Natural killer cell (primary cell): ENCODE data around the gene ZNF787. TPM values are rescaled to one million over a fixed set of nuclear protein-coding genes. Genes with fewer than 3 reads are reported as not detected.
A peak's percentile ranks its signal among the peaks of the same experiment; 100 is the strongest.

Experiments
- ATAC-seq, 3 donors: fragments of 150-1000 bp in 2 of 3; fragments of 200-7000 bp in 1 of 3; cut with Tn5 transposase; 1 replicate in 1 of 3; 2 replicates in 2 of 3; pipeline ENCODE4 v1.10.0; 2021; ENCODE audit warnings: mild to moderate bottlenecking in 2 of 3, moderate library complexity in 2 of 3
- DNase-seq, 2 donors: peaks; one replicate each; pipeline versions ENCODE4 v3.0.0 to v3.0.0-alpha.2; 2013 to 2021; ENCODE audit warnings: mixed read lengths in 1 of 2
- H3K27ac ChIP-seq: one replicate; pipeline ENCODE4 v1.5.1; 2013; ENCODE audit warnings: mild to moderate bottlenecking, low read length
- H3K27me3 ChIP-seq: one replicate; pipeline ENCODE4 v1.6.1; 2013; ENCODE audit warnings: low read length; ENCODE audit not compliant: control insufficient read depth, insufficient read depth
- H3K36me3 ChIP-seq: one replicate; pipeline ENCODE4 v1.6.1; 2013; ENCODE audit warnings: low read length; ENCODE audit not compliant: control insufficient read depth, insufficient read depth
- H3K4me1 ChIP-seq: one replicate; pipeline ENCODE4 v1.6.1; 2013; ENCODE audit warnings: low read length; ENCODE audit not compliant: control insufficient read depth, insufficient read depth
- H3K4me3 ChIP-seq: one replicate; pipeline ENCODE4 v1.5.1; 2013; ENCODE audit warnings: low read length
- H3K9me3 ChIP-seq: one replicate; pipeline ENCODE4 v1.6.1; 2013; ENCODE audit warnings: low read length; ENCODE audit not compliant: control insufficient read depth, insufficient read depth
- H3K27ac Mint-ChIP-seq, 2 donors: one replicate each; pipeline ENCODE4 v1.8.0; 2022; ENCODE audit warnings: mild to moderate bottlenecking in 2 of 2, mixed read lengths in 2 of 2, moderate library complexity in 1 of 2
- H3K27me3 Mint-ChIP-seq, 2 donors: one replicate each; pipeline ENCODE4 v1.8.0; 2022; ENCODE audit warnings: low read depth in 2 of 2, mixed read lengths in 2 of 2
- H3K36me3 Mint-ChIP-seq: one replicate; pipeline ENCODE4 v1.8.0; 2022; ENCODE audit warnings: mixed read lengths
- H3K4me1 Mint-ChIP-seq, 2 donors: one replicate each; pipeline ENCODE4 v1.8.0; 2022; ENCODE audit warnings: mixed read lengths in 2 of 2
- H3K4me3 Mint-ChIP-seq: one replicate; pipeline ENCODE4 v1.8.0; 2022; ENCODE audit warnings: mild to moderate bottlenecking, moderate library complexity, mixed read lengths
- H3K9me3 Mint-ChIP-seq, 2 donors: one replicate each; pipeline ENCODE4 v1.8.0; 2022; ENCODE audit warnings: mixed read lengths in 2 of 2
- WGBS: methylation state at CpG from one replicate; pipeline ENCODE4 v1.1.7; 2013; ENCODE audit warnings: missing lambda C conversion rate; ENCODE audit not compliant: insufficient coverage; 5-methylcytosine and 5-hydroxymethylcytosine counted together
- intact Hi-C: fragments of 100-400 bp; cut with micrococcal nuclease; formaldehyde crosslinking; loops from one replicate; pipeline ENCODE4 v1.14.2; 2022
- total RNA-seq, 4 donors: library from RNA; stranded (reverse); fragments of 120-200 nt in 1 of 4; gene quantifications; one replicate each; pipeline versions ENCODE4 v1.2.3 to v1.2.4, GENCODE V29; 2013 to 2022
- TF ChIP-seq, protein P1 (sequence below): fragments of 200-600 bp; IDR thresholded peaks from one replicate; pipeline ENCODE4 v1.8.0; 2022; ENCODE audit warnings: antibody characterized with exemption

The ZNF787 gene
- total RNA-seq, 3 donors from 2014 or later (not counting 1 experiment from before 2014, with no cell fraction given), result 23.9 to 42.0 (median 36.9) TPM

- DNase-seq, result peak; percentile 84 to 92
- no peaks in the 10 kb centered on the region for H3K27me3 ChIP-seq
- no peaks in the 10 kb centered on the region for H3K36me3 ChIP-seq
- no peaks in the 10 kb centered on the region for H3K27me3 Mint-ChIP-seq
- H3K27ac ChIP-seq, result peak overlapping the region; percentile 95
- H3K9me3 Mint-ChIP-seq, result no peaks in the 10 kb centered on the region
- peak overlapping the region; percentile 97 for H3K4me3 Mint-ChIP-seq
- H3K4me1 Mint-ChIP-seq, result peaks cover 22 to 38% of the 10 kb centered on the region in 2 donors
- intact Hi-C loops, result loop anchor here (1.0 kb wide), 2 partner anchors 20 to 195 kb away; no protein-coding TSS in a partner anchor
- peak overlapping the region; percentile 59 for H3K4me3 ChIP-seq
- H3K4me1 ChIP-seq, result peaks cover 31% of the 10 kb centered on the region
- peak; percentile 42 to 71 (median 52) for ATAC-seq
- WGBS, result under 1% methylated on average over 99 of the region's 99 CpGs
- no peaks in the 10 kb centered on the region for H3K9me3 ChIP-seq
- TF ChIP-seq, protein P1, sequence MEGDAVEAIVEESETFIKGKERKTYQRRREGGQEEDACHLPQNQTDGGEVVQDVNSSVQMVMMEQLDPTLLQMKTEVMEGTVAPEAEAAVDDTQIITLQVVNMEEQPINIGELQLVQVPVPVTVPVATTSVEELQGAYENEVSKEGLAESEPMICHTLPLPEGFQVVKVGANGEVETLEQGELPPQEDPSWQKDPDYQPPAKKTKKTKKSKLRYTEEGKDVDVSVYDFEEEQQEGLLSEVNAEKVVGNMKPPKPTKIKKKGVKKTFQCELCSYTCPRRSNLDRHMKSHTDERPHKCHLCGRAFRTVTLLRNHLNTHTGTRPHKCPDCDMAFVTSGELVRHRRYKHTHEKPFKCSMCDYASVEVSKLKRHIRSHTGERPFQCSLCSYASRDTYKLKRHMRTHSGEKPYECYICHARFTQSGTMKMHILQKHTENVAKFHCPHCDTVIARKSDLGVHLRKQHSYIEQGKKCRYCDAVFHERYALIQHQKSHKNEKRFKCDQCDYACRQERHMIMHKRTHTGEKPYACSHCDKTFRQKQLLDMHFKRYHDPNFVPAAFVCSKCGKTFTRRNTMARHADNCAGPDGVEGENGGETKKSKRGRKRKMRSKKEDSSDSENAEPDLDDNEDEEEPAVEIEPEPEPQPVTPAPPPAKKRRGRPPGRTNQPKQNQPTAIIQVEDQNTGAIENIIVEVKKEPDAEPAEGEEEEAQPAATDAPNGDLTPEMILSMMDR, result no peak
- peak overlapping the region; percentile 92 to 98 for H3K27ac Mint-ChIP-seq
- no peaks in the 10 kb centered on the region for H3K36me3 Mint-ChIP-seq
Measured at GRCh38 chr19:56120371-56121179, 520 bp downstream of the ZNF787 start.

DNA sequence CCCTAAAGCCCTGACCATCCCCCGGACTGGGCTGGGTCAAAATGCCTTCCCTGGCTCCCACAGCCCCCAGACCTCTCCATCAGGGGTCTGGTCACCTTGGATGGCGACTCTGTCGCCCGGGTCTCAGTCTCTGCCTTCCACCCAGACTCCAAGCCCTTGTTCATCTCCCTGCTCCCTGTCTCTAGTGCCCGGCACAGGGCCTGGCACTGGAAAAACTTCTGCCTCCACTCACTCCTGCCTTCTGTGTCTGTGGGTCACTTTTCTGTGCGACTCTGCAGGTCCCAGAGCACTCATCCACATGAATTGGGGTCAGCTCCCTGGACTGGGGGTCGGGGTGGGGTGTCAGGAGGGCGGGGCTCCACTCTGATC, 1.1 kb downstream of the ZNF787 start:
- Mint-ChIP-seq H3K4me3 (peak overlapping the region; percentile 89), H3K36me3 (no peaks in the 10 kb centered on the region), H3K9me3 (no peaks in the 10 kb centered on the region), H3K4me1 (peaks cover 23 to 40% of the 10 kb centered on the region in 2 donors), H3K27ac (peak overlapping the region; percentile 92 to 98), H3K27me3 (no peaks in the 10 kb centered on the region)
- TF ChIP-seq, protein P1, result no peak
- peak overlapping the region; percentile 87 for H3K27ac ChIP-seq
- 23% methylated on average over 8 of the region's 8 CpGs for WGBS
- no peak for ATAC-seq
- H3K9me3 ChIP-seq, result no peaks in the 10 kb centered on the region
- DNase-seq, result no peak
- H3K36me3 ChIP-seq, result no peaks in the 10 kb centered on the region
- peaks cover 34% of the 10 kb centered on the region for H3K4me1 ChIP-seq
- H3K4me3 ChIP-seq, result peak overlapping the region; percentile 43
- intact Hi-C loops, result no loop called here
- H3K27me3 ChIP-seq, result no peaks in the 10 kb centered on the region

DNA sequence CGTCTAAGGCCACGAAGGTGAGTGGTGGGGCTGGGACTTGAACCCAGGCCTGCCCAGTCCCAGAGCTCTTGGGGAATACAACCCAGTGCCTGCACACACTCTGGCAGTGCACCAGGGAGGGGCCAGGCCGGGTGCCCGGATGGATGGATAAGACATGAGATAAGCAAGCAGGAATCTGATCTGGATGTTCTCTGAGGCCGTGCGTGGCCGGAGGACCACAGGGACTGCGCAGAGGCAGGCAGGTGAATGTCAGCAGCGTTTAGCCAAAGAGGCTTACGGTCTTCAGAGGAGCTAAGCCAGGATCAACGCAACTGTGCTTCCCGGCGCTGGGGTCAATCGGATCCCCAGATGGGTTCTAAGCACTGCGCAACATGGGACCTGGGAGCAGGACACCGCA, 1.5 kb downstream of the ZNF787 start:
- H3K9me3 ChIP-seq, result no peaks in the 10 kb centered on the region
- no peak for DNase-seq
- H3K36me3 ChIP-seq, result no peaks in the 10 kb centered on the region
- Mint-ChIP-seq H3K4me3 (peak overlapping the region; percentile 89), H3K36me3 (no peaks in the 10 kb centered on the region), H3K9me3 (no peaks in the 10 kb centered on the region), H3K27ac (peak overlapping the region; percentile 92 to 98), H3K4me1 (peaks cover 27 to 44% of the 10 kb centered on the region in 2 donors), H3K27me3 (no peaks in the 10 kb centered on the region)
- 68% methylated on average over 16 of the region's 16 CpGs for WGBS
- H3K27me3 ChIP-seq, result no peaks in the 10 kb centered on the region
- peaks cover 38% of the 10 kb centered on the region for H3K4me1 ChIP-seq
- H3K4me3 ChIP-seq, result peak overlapping the region; percentile 43
- TF ChIP-seq, protein P1, result no peak
- intact Hi-C loops, result no loop called here
- H3K27ac ChIP-seq, result peak overlapping the region; percentile 87
- no peak for ATAC-seq
